K562 (cell line): ENCODE results near the gene ZER1. TPM values are rescaled to one million over a fixed set of nuclear protein-coding genes. Genes with fewer than 3 reads are reported as not detected.
A peak's percentile ranks its signal among the peaks of the same experiment; 100 is the strongest.

Experiments used
- CHAMP1 ChIP-seq: fragments of 450-650 bp; IDR thresholded peaks from 2 replicates; pipeline ENCODE4 v1.6.1; 2016; ENCODE audit warnings: mild to moderate bottlenecking
- GTF2B ChIP-seq: IDR thresholded peaks from 2 replicates; pipeline ENCODE4 v1.6.1; 2011; ENCODE audit not compliant: insufficient read length; ENCODE audit errors: extremely low read depth
- HDAC2 ChIP-seq: fragments of 450-650 bp; IDR thresholded peaks from 2 replicates; pipeline ENCODE4 v1.6.1; 2016; ENCODE audit warnings: mild to moderate bottlenecking
- HIVEP1 ChIP-seq: fragments of 250-450 bp; sonication (Bioruptor Pico); IDR thresholded peaks from 2 replicates; pipeline ENCODE4 v1.4.0; 2020; ENCODE audit warnings: mild to moderate bottlenecking
- MGA ChIP-seq: fragments of 450-650 bp; IDR thresholded peaks from 2 replicates; pipeline ENCODE4 v1.6.1; 2016; ENCODE audit warnings: mild to moderate bottlenecking, moderate library complexity
- RBFOX2 ChIP-seq: fragments of 200-400 bp; formaldehyde crosslinking; IDR thresholded peaks from 2 replicates; pipeline ENCODE4 v1.6.1; 2017; ENCODE audit warnings: low read depth, mild to moderate bottlenecking, low read length, moderate library complexity
- RFX7 ChIP-seq: fragments of 250-450 bp; sonication (Bioruptor Pico); IDR thresholded peaks from 2 replicates; pipeline ENCODE4 v1.5.1; 2021; ENCODE audit warnings: mild to moderate bottlenecking
- ZBTB26 ChIP-seq: fragments of 450-650 bp; formaldehyde crosslinking; IDR thresholded peaks from 2 replicates; pipeline ENCODE4 v1.4.0; 2022; ENCODE audit warnings: missing genetic modification characterization
- ZNF143 ChIP-seq: sonication (generic); formaldehyde crosslinking; IDR thresholded peaks from 2 replicates; pipeline ENCODE4 v1.9.0; 2022; ENCODE audit warnings: mild to moderate bottlenecking, missing genetic modification reagents
- ZNF165 ChIP-seq: fragments of 250-450 bp; sonication (Bioruptor Pico); IDR thresholded peaks from 2 replicates; pipeline ENCODE4 v1.4.0; 2020; ENCODE audit warnings: borderline replicate concordance
- ZNF507 ChIP-seq: conservative IDR thresholded peaks from 2 replicates; pipeline ENCODE4 v1.6.1; 2017; ENCODE audit warnings: missing genetic modification characterization, missing compliant biosample characterization
- polyA plus RNA-seq, 8 experiments: library from polyadenylated mRNA; depleted of rRNA in 4 of 8; stranded (reverse) in 5 of 8; unstranded in 3 of 8; fragments of >200 nt; fragmentation: Nextera tagmentation in 2 of 8; fragmentation: Illumina TruSeq in 1 of 8; extraction: Ambion mirVana in 2 of 8; extraction: Trizol in 1 of 8; gene quantifications; 2 replicates each; pipeline versions ENCODE4 v1.2.1 to v1.2.3, GENCODE V29; 2011 to 2014; ENCODE audit warnings: inconsistent platforms in 1 of 8, missing spikeins in 1 of 8
- total RNA-seq, 7 experiments: library from RNA; depleted of rRNA in 6 of 7; stranded (reverse); fragments of >200 nt in 6 of 7; fragmentation: Illumina TruSeq in 2 of 7; extraction: Trizol in 2 of 7; gene quantifications; 2 replicates each; pipeline versions ENCODE4 v1.2.1 to v1.2.3, GENCODE V29; 2011 to 2021; ENCODE audit warnings: low replicate concordance in 1 of 7

ZER1 gene
- total and polyA plus RNA-seq, 9 of the 15 experiments (the other 6 are each of a cell fraction or from before 2014, with no cell fraction given), result 0.07 to 10.7 (median 6.2) TPM

GRCh38 chr9:128818099-128818838 is 46.5 kb upstream of the ZER1 start, which contains the start of gene ENDOG (continued):
- TF ChIP-seq MGA, result peak; percentile 88
- TF ChIP-seq ZNF507 (tag), result no peak
- TF ChIP-seq ZNF143 (CRISPR knock-in tag), result no peak
- no peak for TF ChIP-seq HDAC2
- peak; percentile 91 for TF ChIP-seq RBFOX2
- no peak for TF ChIP-seq GTF2B
- TF ChIP-seq RFX7 (CRISPR knock-in tag), result no peak
- no peak for TF ChIP-seq ZNF165 (CRISPR knock-in tag)
- no peak for TF ChIP-seq ZBTB26 (CRISPR knock-in tag)
- no peak for TF ChIP-seq CHAMP1
- TF ChIP-seq HIVEP1, result no peak
